Measurements from ENCODE around the gene RPRD1A. TPM values are rescaled to one million over a fixed set of nuclear protein-coding genes. Genes with fewer than 3 reads are reported as not detected.

RPRD1A gene
- total RNA-seq, 1 donor from 2014 or later, result 35.5 TPM

DNA sequence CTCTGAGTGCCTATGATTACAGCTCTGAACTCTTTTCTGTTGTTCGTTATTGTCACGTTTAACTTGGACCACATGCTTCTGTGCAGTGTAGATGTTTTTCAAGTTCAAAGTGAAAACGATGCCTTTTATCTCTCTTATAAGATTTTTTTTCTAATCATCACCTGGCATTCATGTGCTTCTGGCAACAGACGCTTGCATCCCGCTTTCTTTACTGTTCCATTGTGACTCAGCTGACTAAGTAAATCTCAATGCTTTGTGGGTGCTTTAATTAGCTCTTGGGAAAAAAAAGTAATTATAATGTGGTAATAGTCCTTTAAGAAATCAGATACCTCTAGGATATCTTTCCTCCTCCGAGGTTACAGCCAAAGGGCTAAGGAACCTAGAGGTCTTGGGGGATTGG, 126.1 kb downstream of the RPRD1A start:
- no peak overlapping the region for H3K27ac Mint-ChIP-seq (ENCODE audit: unreplicated experiment)
- DNase-seq (ENCODE audit: low spot score), result no peak
- H3K4me1 Mint-ChIP-seq (ENCODE audit: low read depth), result no peaks in the 10 kb centered on the region
- H3K4me3 Mint-ChIP-seq (ENCODE audit: unreplicated experiment), result no peak overlapping the region
- no peaks in the 10 kb centered on the region for H3K36me3 Mint-ChIP-seq (ENCODE audit: low read depth)
- TF ChIP-seq, protein P1, sequence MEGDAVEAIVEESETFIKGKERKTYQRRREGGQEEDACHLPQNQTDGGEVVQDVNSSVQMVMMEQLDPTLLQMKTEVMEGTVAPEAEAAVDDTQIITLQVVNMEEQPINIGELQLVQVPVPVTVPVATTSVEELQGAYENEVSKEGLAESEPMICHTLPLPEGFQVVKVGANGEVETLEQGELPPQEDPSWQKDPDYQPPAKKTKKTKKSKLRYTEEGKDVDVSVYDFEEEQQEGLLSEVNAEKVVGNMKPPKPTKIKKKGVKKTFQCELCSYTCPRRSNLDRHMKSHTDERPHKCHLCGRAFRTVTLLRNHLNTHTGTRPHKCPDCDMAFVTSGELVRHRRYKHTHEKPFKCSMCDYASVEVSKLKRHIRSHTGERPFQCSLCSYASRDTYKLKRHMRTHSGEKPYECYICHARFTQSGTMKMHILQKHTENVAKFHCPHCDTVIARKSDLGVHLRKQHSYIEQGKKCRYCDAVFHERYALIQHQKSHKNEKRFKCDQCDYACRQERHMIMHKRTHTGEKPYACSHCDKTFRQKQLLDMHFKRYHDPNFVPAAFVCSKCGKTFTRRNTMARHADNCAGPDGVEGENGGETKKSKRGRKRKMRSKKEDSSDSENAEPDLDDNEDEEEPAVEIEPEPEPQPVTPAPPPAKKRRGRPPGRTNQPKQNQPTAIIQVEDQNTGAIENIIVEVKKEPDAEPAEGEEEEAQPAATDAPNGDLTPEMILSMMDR (IDR thresholded peaks at IDR 0.05), result no peak
- no peaks in the 10 kb centered on the region for H3K9me3 Mint-ChIP-seq (ENCODE audit: low read depth)
- no peaks in the 10 kb centered on the region for H3K27me3 Mint-ChIP-seq (ENCODE audit: low read depth)

Other genes with a start within 250 kb of the RPRD1A start
- 84.9 to 89.9 TPM (median 86.4 TPM) in 3 replicates for gene SLC39A6, start 61.8 kb upstream of the RPRD1A start, total RNA-seq
- 67.1 to 77.2 TPM (median 70.5 TPM) in 3 replicates for gene ELP2, start 62.3 kb upstream of the RPRD1A start, total RNA-seq
- 6.7 to 15.7 TPM (median 13.2 TPM) in 3 replicates for gene MOCOS, start 119.9 kb upstream of the RPRD1A start, total RNA-seq
- 8.2 to 9.9 TPM (median 8.9 TPM) in 3 replicates for gene FHOD3, start 230.2 kb upstream of the RPRD1A start, total RNA-seq